Measurements from ENCODE around the gene PLIN1. TPM values are rescaled to one million over a fixed set of nuclear protein-coding genes. Genes with fewer than 3 reads are reported as not detected.

The PLIN1 gene
- total and polyA plus RNA-seq, 2 donors = 0.05 to 1.0 TPM

DNA sequence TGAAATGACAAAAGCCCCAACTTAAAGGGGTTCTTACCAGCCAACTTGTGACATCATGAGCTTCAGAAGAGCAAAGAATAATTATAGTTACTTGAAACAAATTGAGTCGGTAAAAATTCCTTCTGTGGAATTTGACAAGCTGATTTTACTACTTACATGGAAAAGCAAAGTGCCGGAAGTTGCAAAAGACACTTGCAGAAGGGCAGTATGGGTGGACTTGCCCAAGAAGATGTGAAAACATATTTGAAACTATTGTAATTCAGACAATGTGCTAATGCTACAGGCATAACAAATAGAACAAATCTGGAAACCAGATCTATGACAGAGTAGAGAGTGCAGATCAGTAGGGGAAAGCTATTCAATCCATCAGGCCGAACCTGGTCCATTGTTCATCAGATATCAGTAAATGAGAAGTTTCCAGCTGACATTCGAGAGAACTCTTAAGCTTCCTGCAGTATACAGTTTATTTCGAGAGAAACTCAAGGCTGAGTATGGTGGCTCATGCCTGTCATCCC is 21.4 kb downstream of the PLIN1 start:
- H3K36me3 ChIP-seq (ENCODE audit: control insufficient read depth in 2 of 2, insufficient read depth in 2 of 2, low read length in 1 of 2) = no peaks in the 10 kb centered on the region
- no peaks in the 10 kb centered on the region for H3K9me3 ChIP-seq (ENCODE audit: control insufficient read depth in 2 of 2, insufficient read depth in 1 of 2, low read length in 1 of 2)
- no peak overlapping the region for H3K27ac ChIP-seq (ENCODE audit: low read depth in 1 of 2, low read length in 1 of 2)
- WGBS = 98% methylated on average over 5 of the region's 5 CpGs
- peaks cover 4 to 10% of the 10 kb centered on the region in 2 donors for H3K4me1 ChIP-seq (ENCODE audit: control insufficient read depth in 2 of 2, insufficient read depth in 2 of 2, low read length in 2 of 2)
- H3K27me3 ChIP-seq (ENCODE audit: control insufficient read depth in 2 of 2, insufficient read depth in 1 of 2, low read length in 1 of 2) = peaks cover 2 to 38% of the 10 kb centered on the region in 2 donors
- DNase-seq (ENCODE audit: low read depth in 6 of 9, low spot score in 9 of 9) = no peak
- H3K4me3 ChIP-seq (ENCODE audit: low read length in 2 of 2) = no peak overlapping the region

DNA sequence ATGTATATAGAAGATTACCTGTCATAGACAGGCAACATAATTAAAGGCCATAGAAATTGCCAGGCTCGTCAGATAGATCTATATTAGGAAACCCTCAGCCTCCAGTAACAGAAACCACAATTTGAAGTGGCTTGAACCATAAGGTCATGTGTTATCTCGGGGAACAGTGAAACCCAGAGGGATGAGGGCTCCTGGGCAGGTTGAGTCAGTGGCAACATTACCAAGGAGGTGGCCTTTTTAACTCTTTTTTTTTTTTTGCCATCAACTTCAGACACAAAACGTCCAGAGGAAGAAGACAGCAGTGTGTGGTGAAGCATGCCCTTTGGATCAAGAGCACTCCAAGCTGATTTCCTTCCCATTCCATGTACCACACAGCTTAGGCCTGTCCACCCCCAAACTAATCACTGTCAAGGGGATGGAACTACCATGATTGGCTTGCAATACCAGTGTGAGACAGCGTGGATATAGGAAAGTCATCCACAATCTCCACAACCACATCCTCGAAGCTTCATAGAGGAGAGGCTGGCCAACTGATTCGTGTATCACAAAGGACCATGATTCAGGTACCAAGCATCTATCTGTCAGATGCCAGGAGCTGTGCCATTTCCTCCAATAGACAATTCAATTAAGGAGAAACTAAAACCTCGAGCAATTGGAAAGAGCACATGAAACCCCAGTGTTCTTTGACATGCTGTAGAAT is 22.9 kb downstream of the PLIN1 start:
- Histone ChIP-seq H3K4me1 (ENCODE audit: control insufficient read depth in 2 of 2, insufficient read depth in 2 of 2, low read length in 2 of 2) (peaks cover 4 to 10% of the 10 kb centered on the region in 2 donors), H3K9me3 (ENCODE audit: control insufficient read depth in 2 of 2, insufficient read depth in 1 of 2, low read length in 1 of 2) (no peaks in the 10 kb centered on the region), H3K27me3 (ENCODE audit: control insufficient read depth in 2 of 2, insufficient read depth in 1 of 2, low read length in 1 of 2) (peaks cover 2 to 33% of the 10 kb centered on the region in 2 donors), H3K36me3 (ENCODE audit: control insufficient read depth in 2 of 2, insufficient read depth in 2 of 2, low read length in 1 of 2) (no peaks in the 10 kb centered on the region), H3K4me3 (ENCODE audit: low read length in 2 of 2) (no peak overlapping the region), H3K27ac (ENCODE audit: low read depth in 1 of 2, low read length in 1 of 2) (no peak overlapping the region)
- no peak for DNase-seq (ENCODE audit: low read depth in 6 of 9, low spot score in 9 of 9)
- 58% methylated on average over 7 of the region's 7 CpGs for WGBS

DNA sequence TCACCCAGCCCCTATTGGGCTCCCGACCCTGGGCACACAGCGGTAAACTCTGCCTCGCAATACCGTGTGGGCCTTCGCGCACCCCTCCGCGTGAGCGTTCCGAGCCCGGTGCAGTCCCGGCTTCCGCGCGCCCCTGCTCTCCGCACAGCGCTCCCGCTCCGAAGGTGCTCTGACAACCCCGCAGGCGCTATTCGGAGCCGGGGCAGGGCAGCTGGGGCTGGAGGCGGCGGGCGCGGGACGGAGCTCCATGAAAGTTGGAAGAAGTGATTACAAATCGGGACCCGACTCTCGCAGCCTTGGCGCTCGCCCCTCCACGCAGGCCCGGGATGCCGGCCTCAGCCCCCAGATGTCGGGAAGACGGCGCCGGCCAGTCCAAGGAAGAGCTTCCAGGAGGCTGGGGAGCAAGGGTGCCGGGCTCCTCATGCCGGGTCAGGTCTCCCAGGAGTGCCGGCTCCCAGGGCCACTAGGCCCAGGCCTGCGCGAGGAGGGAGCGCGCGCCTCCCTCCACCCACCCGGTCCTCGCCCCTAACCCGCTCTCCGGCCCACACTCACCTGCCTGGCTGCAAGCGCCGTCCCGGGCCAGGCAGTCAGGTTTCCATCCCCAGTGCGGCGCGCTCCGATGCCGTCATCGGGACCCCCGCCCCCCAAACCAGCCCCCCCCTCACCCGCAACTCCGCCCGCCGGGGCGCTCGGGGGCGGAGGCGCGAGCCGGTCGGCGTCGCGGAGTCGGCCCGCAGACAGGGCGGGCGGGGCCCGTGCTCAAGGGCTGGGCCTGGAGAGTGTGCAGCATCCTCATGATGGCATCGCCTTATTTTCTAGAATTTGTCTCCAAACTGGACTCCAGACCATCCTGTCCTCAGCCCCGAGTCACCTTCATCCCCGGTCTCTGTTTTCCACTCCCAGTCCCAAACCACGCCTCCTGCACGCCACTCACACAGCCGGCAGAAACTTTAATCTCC is 24.0 kb downstream of the PLIN1 start, which contains the start of gene KIF7:
Gene KIF7, minus strand, starts transcription at position 621 of the 959 bp plus-strand sequence. CDS start 2,537 bp downstream, outside the sequence.
- Histone ChIP-seq H3K36me3 (ENCODE audit: control insufficient read depth in 2 of 2, insufficient read depth in 2 of 2, low read length in 1 of 2) (no peaks in the 10 kb centered on the region), H3K4me3 (ENCODE audit: low read length in 2 of 2) (peak within 1 kb of the TSS; percentile 53 to 78), H3K4me1 (ENCODE audit: control insufficient read depth in 2 of 2, insufficient read depth in 2 of 2, low read length in 2 of 2) (peaks cover 4 to 10% of the 10 kb centered on the region in 2 donors), H3K9me3 (ENCODE audit: control insufficient read depth in 2 of 2, insufficient read depth in 1 of 2, low read length in 1 of 2) (no peaks in the 10 kb centered on the region), H3K27me3 (ENCODE audit: control insufficient read depth in 2 of 2, insufficient read depth in 1 of 2, low read length in 1 of 2) (peaks cover 2 to 31% of the 10 kb centered on the region in 2 donors), H3K27ac (ENCODE audit: low read depth in 1 of 2, low read length in 1 of 2) (peak within 1 kb of the TSS in 1 of 2 donors; percentile 5)
- 1% methylated on average over 87 of the region's 87 CpGs for WGBS
- DNase-seq (ENCODE audit: low read depth in 6 of 9, low spot score in 9 of 9) = peak in 5 of 9 donors; percentile 21 to 55 (median 28)

DNA sequence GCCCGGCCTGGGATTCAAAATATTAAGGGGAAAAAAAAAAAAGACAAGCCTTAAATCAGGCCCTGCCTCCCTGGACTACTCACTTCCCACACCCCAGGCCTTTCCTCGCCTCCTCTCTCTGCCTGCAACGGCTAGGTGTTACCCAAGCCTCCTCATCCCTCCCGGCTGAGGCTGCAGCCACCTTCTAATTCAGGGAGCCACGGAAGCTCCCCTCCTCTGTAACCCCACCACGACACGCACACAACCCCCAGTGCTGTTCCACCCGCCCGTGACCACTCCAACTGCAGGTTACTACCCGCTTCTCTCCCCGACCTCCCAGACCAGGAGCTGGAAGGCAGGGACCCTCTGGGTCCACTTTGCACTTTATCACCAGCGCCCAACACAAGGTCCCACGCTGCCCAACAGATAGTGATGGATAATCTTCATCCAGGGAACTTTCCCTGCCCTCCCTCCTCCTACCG is 24.8 kb downstream of the PLIN1 start:
- Histone ChIP-seq H3K4me3 (ENCODE audit: low read length in 2 of 2) (peak overlapping the region; percentile 53 to 78), H3K9me3 (ENCODE audit: control insufficient read depth in 2 of 2, insufficient read depth in 1 of 2, low read length in 1 of 2) (no peaks in the 10 kb centered on the region), H3K4me1 (ENCODE audit: control insufficient read depth in 2 of 2, insufficient read depth in 2 of 2, low read length in 2 of 2) (peaks cover 4 to 10% of the 10 kb centered on the region in 2 donors), H3K27ac (ENCODE audit: low read depth in 1 of 2, low read length in 1 of 2) (peak overlapping the region in 1 of 2 donors; percentile 5), H3K27me3 (ENCODE audit: control insufficient read depth in 2 of 2, insufficient read depth in 1 of 2, low read length in 1 of 2) (peaks cover 2 to 29% of the 10 kb centered on the region in 2 donors), H3K36me3 (ENCODE audit: control insufficient read depth in 2 of 2, insufficient read depth in 2 of 2, low read length in 1 of 2) (no peaks in the 10 kb centered on the region)
- no peak for DNase-seq (ENCODE audit: low read depth in 6 of 9, low spot score in 9 of 9)
- WGBS = 48% methylated on average over 14 of the region's 14 CpGs

DNA sequence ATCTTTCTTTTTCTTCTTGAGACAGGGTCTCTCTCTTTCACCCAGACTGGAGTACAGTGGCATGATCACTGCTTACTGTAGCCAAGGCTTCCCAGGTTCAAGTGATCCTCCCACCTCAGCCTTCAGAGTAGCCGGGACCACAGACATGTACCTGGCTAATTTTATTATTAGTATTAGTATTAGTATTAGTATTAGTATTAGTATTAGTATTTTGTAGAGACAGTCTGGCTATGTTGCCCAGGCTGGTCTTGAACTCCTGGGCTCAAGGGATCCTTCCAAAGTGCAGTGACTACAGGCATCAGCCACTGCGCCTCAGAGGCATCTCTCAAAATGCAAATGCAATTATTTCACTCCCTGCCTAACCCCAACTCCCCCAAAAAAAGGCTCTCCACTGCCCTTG is 25.6 kb downstream of the PLIN1 start:
- Histone ChIP-seq H3K4me1 (ENCODE audit: control insufficient read depth in 2 of 2, insufficient read depth in 2 of 2, low read length in 2 of 2) (peaks cover 4 to 10% of the 10 kb centered on the region in 2 donors), H3K36me3 (ENCODE audit: control insufficient read depth in 2 of 2, insufficient read depth in 2 of 2, low read length in 1 of 2) (peaks cover 0 to 5% of the 10 kb centered on the region in 2 donors), H3K27ac (ENCODE audit: low read depth in 1 of 2, low read length in 1 of 2) (no peak overlapping the region), H3K27me3 (ENCODE audit: control insufficient read depth in 2 of 2, insufficient read depth in 1 of 2, low read length in 1 of 2) (peaks cover 2 to 29% of the 10 kb centered on the region in 2 donors), H3K4me3 (ENCODE audit: low read length in 2 of 2) (no peak overlapping the region), H3K9me3 (ENCODE audit: control insufficient read depth in 2 of 2, insufficient read depth in 1 of 2, low read length in 1 of 2) (no peaks in the 10 kb centered on the region)
- DNase-seq (ENCODE audit: low read depth in 6 of 9, low spot score in 9 of 9) = no peak
- WGBS = 98% methylated on average over 2 of the region's 2 CpGs

DNA sequence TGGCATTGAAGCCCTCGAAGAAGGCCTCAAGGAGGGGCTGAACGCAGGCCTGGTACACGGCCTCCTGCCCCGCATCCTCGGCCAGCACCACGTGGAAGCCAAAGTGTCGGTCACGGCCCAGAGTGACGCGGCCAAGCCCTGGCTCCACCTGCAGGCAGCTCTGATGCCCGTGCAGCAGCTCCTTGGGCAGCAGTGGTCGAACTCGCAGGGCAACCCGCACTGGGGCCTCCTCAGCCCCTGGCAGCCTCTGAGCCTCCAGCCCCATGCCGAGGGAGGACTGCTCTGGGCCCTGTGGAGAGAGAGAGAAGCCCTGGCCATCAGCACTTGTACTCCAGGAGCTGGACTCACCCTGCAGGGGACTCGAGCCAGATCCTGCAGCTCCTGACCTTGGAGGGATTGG is 26.5 kb downstream of the PLIN1 start:
- peaks cover 2 to 29% of the 10 kb centered on the region in 2 donors for H3K27me3 ChIP-seq (ENCODE audit: control insufficient read depth in 2 of 2, insufficient read depth in 1 of 2, low read length in 1 of 2)
- H3K4me3 ChIP-seq (ENCODE audit: low read length in 2 of 2) = no peak overlapping the region
- DNase-seq (ENCODE audit: low read depth in 6 of 9, low spot score in 9 of 9) = no peak
- H3K4me1 ChIP-seq (ENCODE audit: control insufficient read depth in 2 of 2, insufficient read depth in 2 of 2, low read length in 2 of 2) = peaks cover 4 to 10% of the 10 kb centered on the region in 2 donors
- 90% methylated on average over 16 of the region's 16 CpGs for WGBS
- peaks cover 0 to under 1% of the 10 kb centered on the region in 2 donors for H3K9me3 ChIP-seq (ENCODE audit: control insufficient read depth in 2 of 2, insufficient read depth in 1 of 2, low read length in 1 of 2)
- H3K36me3 ChIP-seq (ENCODE audit: control insufficient read depth in 2 of 2, insufficient read depth in 2 of 2, low read length in 1 of 2) = peaks cover 0 to 5% of the 10 kb centered on the region in 2 donors
- H3K27ac ChIP-seq (ENCODE audit: low read depth in 1 of 2, low read length in 1 of 2) = no peak overlapping the region

DNA sequence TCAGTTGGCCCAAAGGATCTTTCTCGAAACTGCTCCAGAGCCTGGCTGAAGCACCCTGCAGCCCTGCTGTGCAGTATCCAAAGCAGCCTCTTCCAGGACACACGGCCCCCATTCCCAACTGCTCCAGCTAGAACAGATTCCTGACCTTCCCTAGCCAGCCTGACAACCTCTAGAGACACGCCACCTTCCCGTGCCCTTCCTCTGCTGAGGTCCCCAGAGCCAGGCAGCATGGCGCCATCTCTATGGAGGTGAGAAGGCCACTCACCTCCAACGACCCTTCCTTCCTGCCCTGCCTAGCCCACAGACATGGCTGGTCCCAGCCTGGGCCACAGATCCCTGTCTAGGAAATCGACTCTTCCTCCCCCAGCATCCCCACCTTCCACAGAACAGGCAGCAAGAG is 27.0 kb downstream of the PLIN1 start:
- H3K27ac ChIP-seq (ENCODE audit: low read depth in 1 of 2, low read length in 1 of 2) = no peak overlapping the region
- peaks cover 2 to 29% of the 10 kb centered on the region in 2 donors for H3K27me3 ChIP-seq (ENCODE audit: control insufficient read depth in 2 of 2, insufficient read depth in 1 of 2, low read length in 1 of 2)
- WGBS = 97% methylated on average over 7 of the region's 7 CpGs
- no peak for DNase-seq (ENCODE audit: low read depth in 6 of 9, low spot score in 9 of 9)
- peaks cover 0 to 4% of the 10 kb centered on the region in 2 donors for H3K9me3 ChIP-seq (ENCODE audit: control insufficient read depth in 2 of 2, insufficient read depth in 1 of 2, low read length in 1 of 2)
- no peak overlapping the region for H3K4me3 ChIP-seq (ENCODE audit: low read length in 2 of 2)
- peaks cover 4 to 10% of the 10 kb centered on the region in 2 donors for H3K4me1 ChIP-seq (ENCODE audit: control insufficient read depth in 2 of 2, insufficient read depth in 2 of 2, low read length in 2 of 2)
- H3K36me3 ChIP-seq (ENCODE audit: control insufficient read depth in 2 of 2, insufficient read depth in 2 of 2, low read length in 1 of 2) = peaks cover 0 to 5% of the 10 kb centered on the region in 2 donors

DNA sequence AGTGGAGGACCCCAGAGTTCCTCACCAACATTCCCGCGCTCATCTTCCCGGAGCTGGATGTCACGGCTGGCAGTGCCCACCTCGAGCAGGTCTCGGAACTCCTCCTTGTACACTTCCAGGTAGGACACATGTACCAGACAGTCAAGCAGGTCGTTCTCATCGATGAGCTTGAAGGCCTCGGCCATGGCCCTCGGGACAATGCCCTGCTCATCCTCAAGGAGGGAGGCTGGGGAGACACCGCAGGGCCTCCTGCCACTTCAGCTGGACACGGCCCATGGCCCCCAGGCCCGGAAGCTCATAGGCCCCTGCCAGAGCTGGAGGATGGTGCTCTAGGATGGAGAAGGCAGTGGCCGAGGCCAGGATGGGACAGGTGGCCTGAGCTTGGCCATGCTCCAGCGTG is 29.5 kb downstream of the PLIN1 start:
- Histone ChIP-seq H3K27ac (ENCODE audit: low read depth in 1 of 2, low read length in 1 of 2) (no peak overlapping the region), H3K4me1 (ENCODE audit: control insufficient read depth in 2 of 2, insufficient read depth in 2 of 2, low read length in 2 of 2) (peaks cover 4 to 6% of the 10 kb centered on the region in 2 donors), H3K27me3 (ENCODE audit: control insufficient read depth in 2 of 2, insufficient read depth in 1 of 2, low read length in 1 of 2) (peaks cover 0 to 8% of the 10 kb centered on the region in 2 donors), H3K9me3 (ENCODE audit: control insufficient read depth in 2 of 2, insufficient read depth in 1 of 2, low read length in 1 of 2) (peaks cover 0 to 4% of the 10 kb centered on the region in 2 donors), H3K4me3 (ENCODE audit: low read length in 2 of 2) (no peak overlapping the region), H3K36me3 (ENCODE audit: control insufficient read depth in 2 of 2, insufficient read depth in 2 of 2, low read length in 1 of 2) (peaks cover 0 to 10% of the 10 kb centered on the region in 2 donors)
- DNase-seq (ENCODE audit: low read depth in 6 of 9, low spot score in 9 of 9) = no peak
- WGBS = 96% methylated on average over 15 of the region's 15 CpGs
